A673 (cell line): Measurements from ENCODE around the gene UFSP2. TPM values are rescaled to one million over a fixed set of nuclear protein-coding genes. Genes with fewer than 3 reads are reported as not detected.

Source experiments
- BruUV-seq: library from RNA; stranded (reverse); fragments of 400-500 nt; replicated peaks from 2 replicates; lab custom pipeline; 2021; lab: Mats Ljungman, UMichigan
- CTCF ChIA-PET: fragments of 300-600 bp; sonication (Branson Sonifier 250); formaldehyde crosslinking; loops from one replicate; lab custom pipeline; 2022; ENCODE audit warnings: antibody characterized with exemption; lab: Charles Lee
- POLR2A ChIA-PET: fragments of 300-600 bp; sonication (Branson Sonifier 250); formaldehyde crosslinking; loops from one replicate; lab custom pipeline; 2022; ENCODE audit warnings: antibody characterized with exemption; ENCODE audit not compliant: low non-redundant PET; lab: Charles Lee
- DNase-seq: peaks from one replicate; pipeline ENCODE4 v3.0.0-alpha.2; 2015; ENCODE audit warnings: low spot score
- H3K27ac ChIP-seq: fragments of 200-600 bp; sonication (generic); 2 replicates; pipeline ENCODE4 v1.5.1; 2016; ENCODE audit warnings: mixed run types, low read depth, mild to moderate bottlenecking, mixed read lengths, antibody characterized with exemption, low read length; ENCODE audit not compliant: poor library complexity, severe bottlenecking
- H3K27me3 ChIP-seq: fragments of 200-600 bp; sonication (generic); replicated peaks from 2 replicates; pipeline ENCODE4 v1.6.1; 2017; ENCODE audit warnings: mixed run types, low read depth, mild to moderate bottlenecking, mixed read lengths, antibody characterized with exemption, low read length; ENCODE audit not compliant: insufficient read depth, poor library complexity
- H3K36me3 ChIP-seq: fragments of 200-600 bp; sonication (generic); 2 replicates; pipeline ENCODE4 v1.6.1; 2016; ENCODE audit warnings: mixed run types, mild to moderate bottlenecking, mixed read lengths, antibody characterized with exemption, low read length; ENCODE audit not compliant: insufficient read depth, poor library complexity, severe bottlenecking
- H3K4me1 ChIP-seq: fragments of 200-600 bp; sonication (generic); 2 replicates; pipeline ENCODE4 v1.6.1; 2017; ENCODE audit warnings: mixed run types, mild to moderate bottlenecking, mixed read lengths, antibody characterized with exemption, low read length; ENCODE audit not compliant: insufficient read depth, poor library complexity, severe bottlenecking
- H3K4me3 ChIP-seq: fragments of 200-600 bp; sonication (generic); 2 replicates; pipeline ENCODE4 v1.5.1; 2016; ENCODE audit warnings: low read depth, mixed run types, mild to moderate bottlenecking, mixed read lengths, low read length; ENCODE audit not compliant: poor library complexity, severe bottlenecking
- H3K9me3 ChIP-seq: fragments of 200-600 bp; sonication (generic); 2 replicates; pipeline ENCODE4 v1.6.1; 2016; ENCODE audit warnings: mixed run types, low read depth, mild to moderate bottlenecking, mixed read lengths, antibody characterized with exemption, low read length; ENCODE audit not compliant: poor library complexity, severe bottlenecking
- EZH2 ChIP-seq: fragments of 200-600 bp; sonication (generic); IDR thresholded peaks from 2 replicates; pipeline ENCODE4 v1.6.1; 2017; ENCODE audit warnings: borderline replicate concordance, low read depth, mild to moderate bottlenecking, mixed read lengths, antibody characterized with exemption, low read length; ENCODE audit not compliant: poor library complexity, severe bottlenecking
- intact Hi-C: fragments of 100-400 bp; cut with micrococcal nuclease; formaldehyde crosslinking; loops from one replicate; pipeline ENCODE4 v1.10.0; 2022; ENCODE audit not compliant: unreplicated experiment
- total RNA-seq: library from RNA; stranded (reverse); gene quantifications from 2 replicates; pipeline ENCODE4 v1.2.3, GENCODE V29; 2021
- TF ChIP-seq, protein P1 (sequence below): fragments of 300-800, 200-600 bp; sonication (generic); conservative IDR thresholded peaks from 2 replicates; pipeline ENCODE4 v1.5.1; 2017; ENCODE audit warnings: low read depth, mild to moderate bottlenecking, antibody characterized with exemption, low read length, moderate library complexity, mixed read lengths

The UFSP2 gene
- total RNA-seq, 1 experiment from 2014 or later, result 22.3 TPM

DNA sequence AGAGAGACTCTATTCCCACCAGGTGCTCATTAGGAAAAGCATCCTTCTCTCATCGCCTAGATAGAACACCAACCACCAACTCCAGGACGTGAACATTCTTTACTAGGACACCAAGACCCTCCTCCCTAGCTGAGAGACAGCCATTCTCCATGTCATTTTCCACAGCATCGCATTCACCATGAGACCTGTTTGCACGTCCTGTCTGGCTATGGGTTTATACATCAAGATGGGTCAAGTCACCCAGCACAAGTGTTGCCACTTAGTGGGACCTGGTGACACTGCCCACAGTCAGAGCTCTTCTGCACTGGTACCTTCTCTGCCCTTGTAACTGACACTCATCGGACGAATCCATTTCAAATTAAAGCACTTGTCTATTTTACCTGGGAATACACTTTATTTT is 47.5 kb downstream of the UFSP2 start:
- ChIA-PET CTCF (no interaction called here), POLR2A (no interaction called here)
- Histone ChIP-seq H3K4me1 (peaks cover 11% of the 10 kb centered on the region), H3K4me3 (no peak overlapping the region), H3K9me3 (peaks cover 16% of the 10 kb centered on the region), H3K27ac (no peak overlapping the region), H3K27me3 (peaks cover 11% of the 10 kb centered on the region), H3K36me3 (no peaks in the 10 kb centered on the region)
- no TSS peak for BruUV-seq
- TF ChIP-seq, protein P1, sequence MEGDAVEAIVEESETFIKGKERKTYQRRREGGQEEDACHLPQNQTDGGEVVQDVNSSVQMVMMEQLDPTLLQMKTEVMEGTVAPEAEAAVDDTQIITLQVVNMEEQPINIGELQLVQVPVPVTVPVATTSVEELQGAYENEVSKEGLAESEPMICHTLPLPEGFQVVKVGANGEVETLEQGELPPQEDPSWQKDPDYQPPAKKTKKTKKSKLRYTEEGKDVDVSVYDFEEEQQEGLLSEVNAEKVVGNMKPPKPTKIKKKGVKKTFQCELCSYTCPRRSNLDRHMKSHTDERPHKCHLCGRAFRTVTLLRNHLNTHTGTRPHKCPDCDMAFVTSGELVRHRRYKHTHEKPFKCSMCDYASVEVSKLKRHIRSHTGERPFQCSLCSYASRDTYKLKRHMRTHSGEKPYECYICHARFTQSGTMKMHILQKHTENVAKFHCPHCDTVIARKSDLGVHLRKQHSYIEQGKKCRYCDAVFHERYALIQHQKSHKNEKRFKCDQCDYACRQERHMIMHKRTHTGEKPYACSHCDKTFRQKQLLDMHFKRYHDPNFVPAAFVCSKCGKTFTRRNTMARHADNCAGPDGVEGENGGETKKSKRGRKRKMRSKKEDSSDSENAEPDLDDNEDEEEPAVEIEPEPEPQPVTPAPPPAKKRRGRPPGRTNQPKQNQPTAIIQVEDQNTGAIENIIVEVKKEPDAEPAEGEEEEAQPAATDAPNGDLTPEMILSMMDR, result no peak
- TF ChIP-seq EZH2, result no peak
- intact Hi-C loops, result no loop called here
- DNase-seq, result no peak

DNA sequence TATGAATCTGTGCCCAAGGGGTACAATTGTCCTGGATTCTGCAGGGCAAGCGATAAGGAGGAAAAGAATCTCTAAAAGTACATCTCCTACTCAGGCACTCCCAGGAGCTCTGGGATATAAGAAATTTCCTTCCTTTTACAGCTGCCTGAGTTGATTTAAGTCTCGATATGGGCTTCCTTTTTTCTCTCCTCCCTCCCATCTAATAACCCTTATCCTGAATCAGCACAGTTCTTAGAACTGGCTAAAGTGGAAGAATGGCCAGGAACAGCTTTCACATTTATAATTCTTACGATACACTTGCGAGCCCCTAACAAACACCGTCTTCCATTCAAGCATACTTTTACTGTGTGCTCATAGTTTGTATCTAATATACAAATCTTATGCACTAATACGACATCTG is 51.2 kb downstream of the UFSP2 start:
- no peak for DNase-seq
- Histone ChIP-seq H3K27ac (no peak overlapping the region), H3K4me3 (no peak overlapping the region), H3K36me3 (no peaks in the 10 kb centered on the region), H3K4me1 (peaks cover 11% of the 10 kb centered on the region), H3K27me3 (peaks cover 24% of the 10 kb centered on the region), H3K9me3 (no peaks in the 10 kb centered on the region)
- intact Hi-C loops, result no loop called here
- CTCF ChIA-PET, result no interaction called here
- TF ChIP-seq, protein P1, result no peak
- TF ChIP-seq EZH2, result no peak
- POLR2A ChIA-PET, result no interaction called here
- no TSS peak for BruUV-seq

GRCh38 chr4:185374027-185374426 is 51.7 kb downstream of the UFSP2 start:
- Histone ChIP-seq H3K36me3 (no peaks in the 10 kb centered on the region), H3K4me3 (no peak overlapping the region), H3K9me3 (no peaks in the 10 kb centered on the region), H3K4me1 (peaks cover 11% of the 10 kb centered on the region), H3K27me3 (peaks cover 24% of the 10 kb centered on the region), H3K27ac (no peak overlapping the region)
- intact Hi-C loops, result no loop called here
- BruUV-seq, result no TSS peak
- POLR2A ChIA-PET, result no interaction called here
- CTCF ChIA-PET, result no interaction called here
- DNase-seq, result no peak
- TF ChIP-seq, protein P1, result no peak
- no peak for TF ChIP-seq EZH2
